Measurements from ENCODE around the gene PIKFYVE.

GRCh38 chr2:208250388-208250787 lies 15.7 kb upstream of the PIKFYVE start:
- TF ChIP-seq FOXK2 (IDR thresholded peaks at IDR 0.05): no peak
- no peak for TF ChIP-seq FOXA1 (IDR thresholded peaks at IDR 0.05)
- no peak for TF ChIP-seq FOXM1 (IDR thresholded peaks at IDR 0.05; ENCODE audit: borderline replicate concordance)
- TF ChIP-seq SP1 (IDR thresholded peaks at IDR 0.05): no peak
- TF ChIP-seq, protein P1, sequence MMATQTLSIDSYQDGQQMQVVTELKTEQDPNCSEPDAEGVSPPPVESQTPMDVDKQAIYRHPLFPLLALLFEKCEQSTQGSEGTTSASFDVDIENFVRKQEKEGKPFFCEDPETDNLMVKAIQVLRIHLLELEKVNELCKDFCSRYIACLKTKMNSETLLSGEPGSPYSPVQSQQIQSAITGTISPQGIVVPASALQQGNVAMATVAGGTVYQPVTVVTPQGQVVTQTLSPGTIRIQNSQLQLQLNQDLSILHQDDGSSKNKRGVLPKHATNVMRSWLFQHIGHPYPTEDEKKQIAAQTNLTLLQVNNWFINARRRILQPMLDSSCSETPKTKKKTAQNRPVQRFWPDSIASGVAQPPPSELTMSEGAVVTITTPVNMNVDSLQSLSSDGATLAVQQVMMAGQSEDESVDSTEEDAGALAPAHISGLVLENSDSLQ (IDR thresholded peaks at IDR 0.05): no peak
- no peak for TF ChIP-seq BHLHE40 (IDR thresholded peaks at IDR 0.05; ENCODE audit: borderline replicate concordance)

Measured in HEK293T (cell line).